Myocyte (in vitro differentiated cells): ENCODE data around the gene OR5D16. TPM values are rescaled to one million over a fixed set of nuclear protein-coding genes. Genes with fewer than 3 reads are reported as not detected.
"Not testable (repeated sequence)": the region's sequence is repeated elsewhere in the genome, so short reads cannot be mapped to it uniquely, and the experiment has no call there.

Experiments used
- DNase-seq: peaks from one replicate; pipeline ENCODE4 v3.0.0-alpha.2; 2012; ENCODE audit warnings: low read depth
- polyA plus RNA-seq: library from polyadenylated mRNA; unstranded; fragments of >200 nt; gene quantifications from one replicate; pipeline ENCODE4 v1.2.1, GENCODE V29; 2012; ENCODE audit warnings: missing spikeins
- total RNA-seq: library from RNA; depleted of rRNA; stranded (reverse); fragments of >200 nt; gene quantifications from 2 replicates; pipeline ENCODE4 v1.2.3, GENCODE V29; 2014

The OR5D16 gene
- not detected in 2 replicates for total RNA-seq
- polyA plus RNA-seq: not detected

GRCh38 chr11:55838452-55838851, at the start of gene OR5D16:
Gene OR5D16 (plus strand): TSS chr11:55838752. CDS start chr11:55838752, 0 bp downstream.
- DNase-seq: no peak

GRCh38 chr11:55791606-55792005, 46.9 kb upstream of the OR5D16 start:
- no peak for DNase-seq

GRCh38 chr11:55793321-55793720, 45.2 kb upstream of the OR5D16 start:
- no peak for DNase-seq

- no peak for DNase-seq
Observed at GRCh38 chr11:55795256-55795655, 43.3 kb upstream of the OR5D16 start, which contains the start of gene OR5D14. Gene OR5D14 (plus strand): TSS chr11:55795556. CDS start chr11:55795556, 0 bp downstream.

- DNase-seq: no peak
Observed at GRCh38 chr11:55806248-55806647, 32.3 kb upstream of the OR5D16 start.

- DNase-seq: no peak
Observed at GRCh38 chr11:55811067-55811466, 27.5 kb upstream of the OR5D16 start, which contains the start of gene OR5L1. Gene OR5L1 (plus strand): TSS chr11:55811367. CDS start chr11:55811467, 100 bp downstream.

GRCh38 chr11:55819330-55819729, 19.2 kb upstream of the OR5D16 start, which contains the start of gene OR5D18:
Gene OR5D18 (plus strand): TSS chr11:55819630. CDS start chr11:55819630, 0 bp downstream.
- no peak for DNase-seq

- no peak for DNase-seq
Observed at GRCh38 chr11:55826919-55827318, 11.6 kb upstream of the OR5D16 start, which contains the start of gene OR5L2. Gene OR5L2 (plus strand): TSS chr11:55827219. CDS start chr11:55827219, 0 bp downstream.

GRCh38 chr11:55847453-55847852, 8.9 kb downstream of the OR5D16 start:
- DNase-seq: no peak

- DNase-seq: no peak
Observed at GRCh38 chr11:55849037-55849436, 10.5 kb downstream of the OR5D16 start.

GRCh38 chr11:55852141-55852540, 13.6 kb downstream of the OR5D16 start:
- DNase-seq: no peak

GRCh38 chr11:55854704-55855103, 16.2 kb downstream of the OR5D16 start:
- no peak for DNase-seq

GRCh38 chr11:55867354-55867753, 28.8 kb downstream of the OR5D16 start:
- not testable (repeated sequence) for DNase-seq

GRCh38 chr11:55872731-55873130, 34.2 kb downstream of the OR5D16 start:
- DNase-seq: not testable (repeated sequence)

- not testable (repeated sequence) for DNase-seq
Observed at GRCh38 chr11:55873146-55873545, 34.6 kb downstream of the OR5D16 start.

GRCh38 chr11:55882997-55883396, 44.4 kb downstream of the OR5D16 start, which contains the start of gene TRIM51:
Gene TRIM51 (plus strand): TSS chr11:55883297. CDS start chr11:55885429, 2,132 bp downstream.
- not testable (repeated sequence) for DNase-seq

GRCh38 chr11:55884995-55885394, 46.4 kb downstream of the OR5D16 start:
- not testable (repeated sequence) for DNase-seq

- not testable (repeated sequence) for DNase-seq
Observed at GRCh38 chr11:55885481-55885880, 46.9 kb downstream of the OR5D16 start.

Other genes starting within 250 kb of the OR5D16 start
- gene OR4C11, start 231.1 kb upstream of the OR5D16 start, total RNA-seq: not detected in 2 replicates
- gene OR4P4, start 203.6 kb upstream of the OR5D16 start, total RNA-seq: not detected in 2 replicates
- gene OR4S2, start 190.4 kb upstream of the OR5D16 start, total RNA-seq: not detected in 2 replicates
- not detected in 2 replicates for gene OR4C6, start 176.6 kb upstream of the OR5D16 start, total RNA-seq
- gene OR5D13, start 65.3 kb upstream of the OR5D16 start, total RNA-seq: not detected in 2 replicates
- not detected in 2 replicates for gene OR5D14, start 43.2 kb upstream of the OR5D16 start, total RNA-seq
- not detected in 2 replicates for gene OR5L1, start 27.4 kb upstream of the OR5D16 start, total RNA-seq
- not detected in 2 replicates for gene OR5D18, start 19.1 kb upstream of the OR5D16 start, total RNA-seq
- gene OR5L2, start 11.5 kb upstream of the OR5D16 start, total RNA-seq: not detected in 2 replicates
- not detected in 2 replicates for gene TRIM51, start 44.5 kb downstream of the OR5D16 start, total RNA-seq
- not detected in 2 replicates for gene OR5W2, start 75.8 kb downstream of the OR5D16 start, total RNA-seq
- gene OR5I1, start 97.6 kb downstream of the OR5D16 start, total RNA-seq: not detected in 2 replicates
- not detected in 2 replicates for gene OR10AG1, start 131.2 kb downstream of the OR5D16 start, total RNA-seq
- not detected in 2 replicates for gene OR5F1, start 155.9 kb downstream of the OR5D16 start, total RNA-seq
- not detected in 2 replicates for gene OR5AS1, start 188.9 kb downstream of the OR5D16 start, total RNA-seq